ENCODE results near the gene MYH14.
A peak's percentile ranks its signal among the peaks of the same experiment; 100 is the strongest.

- TF ChIP-seq EZH2 (IDR thresholded peaks at IDR 0.05; ENCODE audit: borderline replicate concordance, low read depth, low read length, poor library complexity, severe bottlenecking): no peak
- TF ChIP-seq CTCF (conservative IDR thresholded peaks at IDR 0.05; ENCODE audit: low read depth, low read length): 0 out of 2 replicates have a peak, but pooled peaks have one; percentile 17
These were observed 112.5 kb downstream of the MYH14 start for GRCh38 chr19:50315773-50316448.

All from A673 (cell line).